SK-N-SH treated with all-trans-retinoic acid at 6 μM for 48 hours (cell line): ENCODE data around the gene IGSF9.

Source experiments
- ATAC-seq: fragments of 200-7000 bp; cut with Tn5 transposase; 3 replicates; pipeline ENCODE4 v1.9.1; 2020; ENCODE audit warnings: mild to moderate bottlenecking, moderate library complexity
- ARNTL ChIP-seq: fragments of 450-650 bp; formaldehyde crosslinking; IDR thresholded peaks from 2 replicates; pipeline ENCODE4 v1.5.0; 2020; ENCODE audit warnings: low read depth, mild to moderate bottlenecking, moderate library complexity, borderline replicate concordance
- BACH2 ChIP-seq: fragments of 250-450 bp; sonication (Bioruptor Pico); IDR thresholded peaks from 2 replicates; pipeline ENCODE4 v1.9.0; 2021; ENCODE audit warnings: mild to moderate bottlenecking, borderline replicate concordance
- CSDC2 ChIP-seq: fragments of 250-450 bp; sonication (Bioruptor Pico); IDR thresholded peaks from 2 replicates; pipeline ENCODE4 v1.5.0; 2020; ENCODE audit warnings: mild to moderate bottlenecking, moderate library complexity
- ESRRG ChIP-seq: fragments of 250-450 bp; sonication (Bioruptor Pico); IDR thresholded peaks from 2 replicates; pipeline ENCODE4 v1.6.1; 2021; ENCODE audit warnings: mild to moderate bottlenecking
- GLIS3 ChIP-seq: fragments of 250-450 bp; sonication (Bioruptor Pico); IDR thresholded peaks from 2 replicates; pipeline ENCODE4 v1.5.0; 2020; ENCODE audit warnings: mild to moderate bottlenecking, moderate library complexity
- ISL1 ChIP-seq: fragments of 250-450 bp; sonication (Bioruptor Pico); IDR thresholded peaks from 2 replicates; pipeline ENCODE4 v2.1.2; 2022; ENCODE audit warnings: mild to moderate bottlenecking, moderate library complexity
- OSR1 ChIP-seq: fragments of 250-450 bp; sonication (Bioruptor Pico); IDR thresholded peaks from 2 replicates; pipeline ENCODE4 v1.8.0; 2022; ENCODE audit warnings: moderate library complexity, mild to moderate bottlenecking, inconsistent platforms
- PPARA ChIP-seq: fragments of 250-450 bp; sonication (Bioruptor Pico); IDR thresholded peaks from 2 replicates; pipeline ENCODE4 v1.5.0; 2020; ENCODE audit warnings: mild to moderate bottlenecking, borderline replicate concordance
- RARB ChIP-seq: fragments of 250-450 bp; sonication (Bioruptor Pico); IDR thresholded peaks from 2 replicates; pipeline ENCODE4 v1.8.0; 2021; ENCODE audit warnings: mild to moderate bottlenecking, moderate library complexity
- SNAI2 ChIP-seq: fragments of 250-450 bp; sonication (Bioruptor Pico); IDR thresholded peaks from 2 replicates; pipeline ENCODE4 v1.5.0; 2020; ENCODE audit warnings: mild to moderate bottlenecking, moderate library complexity
- TCF4 ChIP-seq: fragments of 250-450 bp; sonication (Bioruptor Pico); IDR thresholded peaks from 2 replicates; pipeline ENCODE4 v1.8.0; 2021; ENCODE audit warnings: mild to moderate bottlenecking, moderate library complexity, borderline replicate concordance
- TOX ChIP-seq: fragments of 250-450 bp; sonication (Bioruptor Pico); IDR thresholded peaks from 2 replicates; pipeline ENCODE4 v1.8.0; 2021; ENCODE audit warnings: mild to moderate bottlenecking, moderate library complexity, borderline replicate concordance
- ZFP3 ChIP-seq: fragments of 250-450 bp; sonication (Bioruptor Pico); IDR thresholded peaks from 2 replicates; pipeline ENCODE4 v1.5.0; 2020; ENCODE audit warnings: mild to moderate bottlenecking, moderate library complexity
- ZFP30 ChIP-seq: fragments of 450-650 bp; formaldehyde crosslinking; IDR thresholded peaks from 2 replicates; pipeline ENCODE4 v1.5.0; 2022; ENCODE audit warnings: mild to moderate bottlenecking, moderate library complexity
- ZNF565 ChIP-seq: fragments of 450-650 bp; formaldehyde crosslinking; conservative IDR thresholded peaks from 2 replicates; pipeline ENCODE4 v1.5.0; 2020; ENCODE audit warnings: low read depth, mild to moderate bottlenecking, moderate library complexity
- ZNF8 ChIP-seq: fragments of 450-650 bp; formaldehyde crosslinking; IDR thresholded peaks from 2 replicates; pipeline ENCODE4 v1.5.0; 2020; ENCODE audit warnings: mild to moderate bottlenecking, moderate library complexity
- TF ChIP-seq, protein P1 (sequence below): fragments of 250-450 bp; sonication (Bioruptor Pico); IDR thresholded peaks from 2 replicates; pipeline ENCODE4 v1.5.1; 2020; ENCODE audit warnings: low read depth, mild to moderate bottlenecking, moderate library complexity
- TF ChIP-seq, protein P2 (sequence below): fragments of 250-450 bp; sonication (Bioruptor Pico); IDR thresholded peaks from 2 replicates; pipeline ENCODE4 v1.5.0; 2020; ENCODE audit warnings: mild to moderate bottlenecking, moderate library complexity
- TF ChIP-seq, protein P3 (sequence below): fragments of 250-450 bp; sonication (Bioruptor Pico); IDR thresholded peaks from 2 replicates; pipeline ENCODE4 v1.5.1; 2021; ENCODE audit warnings: mild to moderate bottlenecking, moderate library complexity

IGSF9 gene

DNA sequence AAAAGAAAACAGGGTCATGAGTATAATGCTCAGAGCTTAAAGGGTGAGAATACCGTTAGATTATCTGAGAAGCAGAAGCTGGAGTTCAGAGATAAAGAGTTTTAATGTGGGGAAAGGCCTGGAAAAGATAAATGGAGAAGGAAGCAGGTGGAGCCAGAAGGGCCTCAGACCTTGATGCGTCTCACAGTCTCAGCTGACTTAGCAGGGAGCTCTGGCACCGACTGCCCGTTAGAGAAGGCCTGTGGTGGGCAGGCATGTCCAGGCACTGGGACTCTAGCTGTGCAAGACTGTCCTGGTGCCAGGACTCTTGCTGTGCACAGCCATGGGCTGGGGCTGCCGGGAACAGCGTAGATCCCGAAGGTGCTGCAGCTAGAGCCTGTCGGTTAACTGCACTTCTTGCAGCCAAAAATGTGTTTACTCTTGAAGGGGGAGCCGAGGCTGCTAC is 12.4 kb upstream of the IGSF9 start (continued):
- TF ChIP-seq, protein P1, sequence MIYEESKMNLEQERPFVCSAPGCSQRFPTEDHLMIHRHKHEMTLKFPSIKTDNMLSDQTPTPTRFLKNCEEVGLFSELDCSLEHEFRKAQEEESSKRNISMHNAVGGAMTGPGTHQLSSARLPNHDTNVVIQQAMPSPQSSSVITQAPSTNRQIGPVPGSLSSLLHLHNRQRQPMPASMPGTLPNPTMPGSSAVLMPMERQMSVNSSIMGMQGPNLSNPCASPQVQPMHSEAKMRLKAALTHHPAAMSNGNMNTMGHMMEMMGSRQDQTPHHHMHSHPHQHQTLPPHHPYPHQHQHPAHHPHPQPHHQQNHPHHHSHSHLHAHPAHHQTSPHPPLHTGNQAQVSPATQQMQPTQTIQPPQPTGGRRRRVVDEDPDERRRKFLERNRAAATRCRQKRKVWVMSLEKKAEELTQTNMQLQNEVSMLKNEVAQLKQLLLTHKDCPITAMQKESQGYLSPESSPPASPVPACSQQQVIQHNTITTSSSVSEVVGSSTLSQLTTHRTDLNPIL (CRISPR knock-in tag) = no peak
- TF ChIP-seq BACH2 (CRISPR knock-in tag) = no peak
- no peak for TF ChIP-seq ISL1 (CRISPR knock-in tag)
- TF ChIP-seq OSR1 (CRISPR knock-in tag) = no peak

DNA sequence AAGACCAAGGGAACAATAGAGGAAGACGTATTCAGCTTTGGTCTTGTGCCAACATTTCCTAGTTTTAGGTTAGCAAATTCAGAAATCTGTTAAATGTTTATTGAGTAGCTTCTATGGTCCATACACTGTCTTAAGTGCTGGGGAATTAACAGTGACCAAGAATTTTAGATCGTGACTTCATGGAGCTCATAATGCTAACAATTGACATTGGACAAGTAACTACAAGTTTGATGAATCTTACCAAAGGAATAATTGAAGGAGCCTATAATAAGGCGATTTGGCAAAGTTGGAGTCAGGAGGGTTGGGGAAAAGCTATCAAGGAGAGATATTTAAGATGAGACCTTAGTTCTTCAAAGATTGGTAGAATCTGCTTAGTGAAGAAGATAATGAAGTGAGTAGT is 10.0 kb upstream of the IGSF9 start:
- TF ChIP-seq GLIS3 (CRISPR knock-in tag) (no peak), OSR1 (CRISPR knock-in tag) (no peak), ZFP3 (CRISPR knock-in tag) (no peak), ESRRG (CRISPR knock-in tag) (no peak), SNAI2 (CRISPR knock-in tag) (no peak), PPARA (CRISPR knock-in tag) (no peak), ZNF8 (CRISPR knock-in tag) (no peak), RARB (CRISPR knock-in tag) (no peak), CSDC2 (CRISPR knock-in tag) (no peak)
- TF ChIP-seq, protein P1 (CRISPR knock-in tag) = no peak
- TF ChIP-seq, protein P2, sequence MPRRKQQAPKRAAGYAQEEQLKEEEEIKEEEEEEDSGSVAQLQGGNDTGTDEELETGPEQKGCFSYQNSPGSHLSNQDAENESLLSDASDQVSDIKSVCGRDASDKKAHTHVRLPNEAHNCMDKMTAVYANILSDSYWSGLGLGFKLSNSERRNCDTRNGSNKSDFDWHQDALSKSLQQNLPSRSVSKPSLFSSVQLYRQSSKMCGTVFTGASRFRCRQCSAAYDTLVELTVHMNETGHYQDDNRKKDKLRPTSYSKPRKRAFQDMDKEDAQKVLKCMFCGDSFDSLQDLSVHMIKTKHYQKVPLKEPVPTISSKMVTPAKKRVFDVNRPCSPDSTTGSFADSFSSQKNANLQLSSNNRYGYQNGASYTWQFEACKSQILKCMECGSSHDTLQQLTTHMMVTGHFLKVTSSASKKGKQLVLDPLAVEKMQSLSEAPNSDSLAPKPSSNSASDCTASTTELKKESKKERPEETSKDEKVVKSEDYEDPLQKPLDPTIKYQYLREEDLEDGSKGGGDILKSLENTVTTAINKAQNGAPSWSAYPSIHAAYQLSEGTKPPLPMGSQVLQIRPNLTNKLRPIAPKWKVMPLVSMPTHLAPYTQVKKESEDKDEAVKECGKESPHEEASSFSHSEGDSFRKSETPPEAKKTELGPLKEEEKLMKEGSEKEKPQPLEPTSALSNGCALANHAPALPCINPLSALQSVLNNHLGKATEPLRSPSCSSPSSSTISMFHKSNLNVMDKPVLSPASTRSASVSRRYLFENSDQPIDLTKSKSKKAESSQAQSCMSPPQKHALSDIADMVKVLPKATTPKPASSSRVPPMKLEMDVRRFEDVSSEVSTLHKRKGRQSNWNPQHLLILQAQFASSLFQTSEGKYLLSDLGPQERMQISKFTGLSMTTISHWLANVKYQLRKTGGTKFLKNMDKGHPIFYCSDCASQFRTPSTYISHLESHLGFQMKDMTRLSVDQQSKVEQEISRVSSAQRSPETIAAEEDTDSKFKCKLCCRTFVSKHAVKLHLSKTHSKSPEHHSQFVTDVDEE (CRISPR knock-in tag) = no peak

GRCh38 chr1:159953536-159954515 is 8.4 kb upstream of the IGSF9 start, which contains the start of gene SLAMF9:
Gene SLAMF9 (minus strand): TSS chr1:159954237. CDS start chr1:159954137, 100 bp downstream.
- ATAC-seq = peak; percentile 71
- TF ChIP-seq RARB (CRISPR knock-in tag) = no peak
- TF ChIP-seq, protein P3, sequence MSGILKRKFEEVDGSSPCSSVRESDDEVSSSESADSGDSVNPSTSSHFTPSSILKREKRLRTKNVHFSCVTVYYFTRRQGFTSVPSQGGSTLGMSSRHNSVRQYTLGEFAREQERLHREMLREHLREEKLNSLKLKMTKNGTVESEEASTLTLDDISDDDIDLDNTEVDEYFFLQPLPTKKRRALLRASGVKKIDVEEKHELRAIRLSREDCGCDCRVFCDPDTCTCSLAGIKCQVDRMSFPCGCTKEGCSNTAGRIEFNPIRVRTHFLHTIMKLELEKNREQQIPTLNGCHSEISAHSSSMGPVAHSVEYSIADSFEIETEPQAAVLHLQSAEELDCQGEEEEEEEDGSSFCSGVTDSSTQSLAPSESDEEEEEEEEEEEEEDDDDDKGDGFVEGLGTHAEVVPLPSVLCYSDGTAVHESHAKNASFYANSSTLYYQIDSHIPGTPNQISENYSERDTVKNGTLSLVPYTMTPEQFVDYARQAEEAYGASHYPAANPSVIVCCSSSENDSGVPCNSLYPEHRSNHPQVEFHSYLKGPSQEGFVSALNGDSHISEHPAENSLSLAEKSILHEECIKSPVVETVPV (CRISPR knock-in tag) = no peak
- TF ChIP-seq, protein P1 (CRISPR knock-in tag) = no peak
- no peak for TF ChIP-seq CSDC2 (CRISPR knock-in tag)
- TF ChIP-seq TCF4 = no peak
- TF ChIP-seq BACH2 (CRISPR knock-in tag) = no peak
- TF ChIP-seq ZNF565 = no peak
- TF ChIP-seq ISL1 (CRISPR knock-in tag) = no peak
- no peak for TF ChIP-seq TOX
- TF ChIP-seq ZNF8 (CRISPR knock-in tag) = no peak
- no peak for TF ChIP-seq ESRRG (CRISPR knock-in tag)
- TF ChIP-seq OSR1 (CRISPR knock-in tag) = no peak
- no peak for TF ChIP-seq ZFP30 (CRISPR knock-in tag)
- TF ChIP-seq ZFP3 (CRISPR knock-in tag) = no peak
- no peak for TF ChIP-seq PPARA (CRISPR knock-in tag)
- no peak for TF ChIP-seq ARNTL (CRISPR knock-in tag)
- TF ChIP-seq, protein P2 (CRISPR knock-in tag) = no peak

More for the DNA sequence above, 10.0 kb upstream of the IGSF9 start:
- ATAC-seq = no peak
